GM10248 (cell line): ENCODE data around the gene CRPPA.

Source experiments
- CTCF ChIA-PET: fragments of 300-600 bp; sonication (Branson Sonifier 250); formaldehyde crosslinking; extraction: SDS; loops from one replicate; lab custom pipeline; 2021; ENCODE audit warnings: antibody characterized with exemption; lab: Yijun Ruan, JAX
- POLR2A ChIA-PET: fragments of 350-650 bp; sonication (Branson Sonifier 250); formaldehyde crosslinking; extraction: SDS; loops from one replicate; lab custom pipeline; 2020; ENCODE audit warnings: antibody characterized with exemption; lab: Yijun Ruan, JAX
- DNase-seq: peaks from one replicate; pipeline ENCODE4 v3.0.0; 2012; ENCODE audit errors: extremely low spot score
- CTCF ChIP-seq: IDR thresholded peaks from 2 replicates; pipeline ENCODE4 v1.5.1; 2012; ENCODE audit warnings: mild to moderate bottlenecking, low read depth; ENCODE audit errors: extremely low read depth, missing control alignments, control extremely low read depth

CRPPA gene

GRCh38 chr7:16428672-16429071, 7.3 kb upstream of the CRPPA start:
- no peak for TF ChIP-seq CTCF
- no peak for DNase-seq
- ChIA-PET POLR2A (no interaction called here), CTCF (no interaction called here)

GRCh38 chr7:16428182-16428581, 6.8 kb upstream of the CRPPA start:
- no peak for DNase-seq
- ChIA-PET CTCF (no interaction called here), POLR2A (no interaction called here)
- TF ChIP-seq CTCF: no peak

- POLR2A ChIA-PET: no interaction called here
- TF ChIP-seq CTCF: no peak
- DNase-seq: no peak
- CTCF ChIA-PET: interaction anchor here (0.8 to 1.1 kb wide), 4 partner anchors 10 to 28 kb away, joined by 3 read pairs; no protein-coding TSS in a partner anchor
Measured at GRCh38 chr7:16423761-16424160, 2.4 kb upstream of the CRPPA start.

- ChIA-PET POLR2A (no interaction called here), CTCF (interaction anchor here (0.9 kb wide), 1 partner anchor 13 kb away, joined by 4 read pairs; no protein-coding TSS in a partner anchor)
- no peak for TF ChIP-seq CTCF
- no peak for DNase-seq
Measured at GRCh38 chr7:16422917-16423316, 1.6 kb upstream of the CRPPA start.

- CTCF ChIA-PET: no interaction called here
- TF ChIP-seq CTCF: no peak
- POLR2A ChIA-PET: no interaction called here
- no peak for DNase-seq
Measured at GRCh38 chr7:16422103-16422435, 731 bp upstream of the CRPPA start.

- TF ChIP-seq CTCF: no peak
- DNase-seq: peak; percentile 70
- CTCF ChIA-PET: interaction anchor here (1.1 to 2.4 kb wide), 8 partner anchors 10 to 497 kb away, joined by 3 to 8 read pairs (median 4); no protein-coding TSS in a partner anchor
- POLR2A ChIA-PET: no interaction called here
Measured at GRCh38 chr7:16420649-16421332, 547 bp downstream of the CRPPA start.
